DND-41 (cell line): ENCODE measurements around the gene IL20RB.
A peak's percentile ranks its signal among the peaks of the same experiment; 100 is the strongest.

Source experiments
- ATAC-seq: fragments of 200-7000 bp; cut with Tn5 transposase; 3 replicates; pipeline ENCODE4 v1.9.1; 2021; ENCODE audit warnings: low read depth; ENCODE audit not compliant: insufficient read depth
- DNase-seq: peaks from one replicate; pipeline ENCODE4 v3.0.0-alpha.2; 2020
- H2AFZ ChIP-seq: 2 replicates; pipeline ENCODE4 v1.6.0; 2012; ENCODE audit warnings: low read depth, low read length
- H3K27ac ChIP-seq: 2 replicates; pipeline ENCODE4 v1.5.1; 2012; ENCODE audit warnings: low read length, inconsistent platforms
- H3K27me3 ChIP-seq: fragments of 200-600 bp; sonication (generic); 2 replicates; pipeline ENCODE4 v1.6.0; 2012; ENCODE audit warnings: low read length, mild to moderate bottlenecking, inconsistent platforms; ENCODE audit not compliant: insufficient read depth, poor library complexity
- H3K36me3 ChIP-seq: 2 replicates; pipeline ENCODE4 v1.5.1; 2012; ENCODE audit warnings: low read length, inconsistent platforms; ENCODE audit not compliant: insufficient read depth
- H3K4me1 ChIP-seq: 2 replicates; pipeline ENCODE4 v1.5.1; 2012; ENCODE audit warnings: mild to moderate bottlenecking, low read length; ENCODE audit not compliant: insufficient read depth
- H3K4me2 ChIP-seq: 2 replicates; pipeline ENCODE4 v1.6.0; 2012; ENCODE audit warnings: mild to moderate bottlenecking, moderate library complexity, low read length, inconsistent platforms; ENCODE audit not compliant: insufficient read depth
- H3K4me3 ChIP-seq, 2 experiments: fragments of 200-600 bp in 1 of 2; shearing (Covaris generic) in 1 of 2; 2 replicates each; pipeline ENCODE4 v1.5.1; 2012 to 2016; ENCODE audit warnings: inconsistent platforms in 2 of 2, low read length in 2 of 2, mild to moderate bottlenecking in 2 of 2, low read depth in 1 of 2, moderate library complexity in 1 of 2
- H3K79me2 ChIP-seq: 2 replicates; pipeline ENCODE4 v1.6.0; 2012; ENCODE audit warnings: low read length, inconsistent platforms; ENCODE audit not compliant: insufficient read depth
- H3K9ac ChIP-seq: 2 replicates; pipeline ENCODE4 v1.6.0; 2012; ENCODE audit warnings: low read depth, mild to moderate bottlenecking, inconsistent platforms, low read length, moderate library complexity
- H3K9me3 ChIP-seq: 2 replicates; pipeline ENCODE4 v1.5.1; 2012; ENCODE audit warnings: low read length, moderate library complexity, mild to moderate bottlenecking, inconsistent platforms; ENCODE audit not compliant: insufficient read depth, severe bottlenecking
- H4K20me1 ChIP-seq: 2 replicates; pipeline ENCODE4 v1.6.0; 2012; ENCODE audit warnings: low read length; ENCODE audit not compliant: insufficient read depth
- CTCF ChIP-seq: IDR thresholded peaks from 2 replicates; pipeline ENCODE4 v1.5.1; 2012; ENCODE audit warnings: borderline replicate concordance, low read length, moderate library complexity, mild to moderate bottlenecking; ENCODE audit not compliant: poor library complexity, severe bottlenecking; ENCODE audit errors: extremely low read depth
- EZH2 ChIP-seq: IDR thresholded peaks from 3 replicates; pipeline ENCODE4 v1.6.1; 2012; ENCODE audit warnings: borderline replicate concordance, low read depth, mild to moderate bottlenecking, moderate library complexity, low read length, inconsistent platforms; ENCODE audit not compliant: severe bottlenecking

The IL20RB gene

GRCh38 chr3:136990826-136991225 lies 33.0 kb downstream of the IL20RB start:
- no peak for DNase-seq
- no peak for TF ChIP-seq CTCF
- no peak for ATAC-seq
- no peak overlapping the region for H3K9ac ChIP-seq
- H3K79me2 ChIP-seq = no peaks in the 10 kb centered on the region
- H3K4me2 ChIP-seq = no peak overlapping the region
- H3K27me3 ChIP-seq = no peaks in the 10 kb centered on the region
- H3K4me3 ChIP-seq = no peak overlapping the region
- no peaks in the 10 kb centered on the region for H3K36me3 ChIP-seq
- H3K9me3 ChIP-seq = no peaks in the 10 kb centered on the region
- no peaks in the 10 kb centered on the region for H3K4me1 ChIP-seq
- H3K27ac ChIP-seq = no peak overlapping the region
- H4K20me1 ChIP-seq = no peaks in the 10 kb centered on the region
- H2AFZ ChIP-seq = no peak overlapping the region

- H3K27ac ChIP-seq = no peak overlapping the region
- ATAC-seq (0 out of 3 replicates have a peak, but pooled peaks have one; percentile 27), DNase-seq (no peak)
- no peaks in the 10 kb centered on the region for H3K79me2 ChIP-seq
- no peaks in the 10 kb centered on the region for H3K27me3 ChIP-seq
- H3K9ac ChIP-seq = no peak overlapping the region
- H3K9me3 ChIP-seq = no peaks in the 10 kb centered on the region
- H4K20me1 ChIP-seq = no peaks in the 10 kb centered on the region
- no peaks in the 10 kb centered on the region for H3K4me1 ChIP-seq
- no peak overlapping the region for H3K4me3 ChIP-seq
- no peak overlapping the region for H3K4me2 ChIP-seq
- no peak overlapping the region for H2AFZ ChIP-seq
- no peaks in the 10 kb centered on the region for H3K36me3 ChIP-seq
- TF ChIP-seq CTCF = no peak
Measured at GRCh38 chr3:136992115-136992514, 34.3 kb downstream of the IL20RB start.

- Histone ChIP-seq H3K27me3 (no peaks in the 10 kb centered on the region), H3K4me2 (no peak overlapping the region), H3K27ac (no peak overlapping the region), H3K9me3 (no peaks in the 10 kb centered on the region), H3K36me3 (no peaks in the 10 kb centered on the region), H4K20me1 (no peaks in the 10 kb centered on the region), H3K9ac (no peak overlapping the region), H3K4me3 (no peak overlapping the region), H3K79me2 (no peaks in the 10 kb centered on the region), H3K4me1 (no peaks in the 10 kb centered on the region), H2AFZ (no peak overlapping the region)
- ATAC-seq (no peak), DNase-seq (no peak)
- TF ChIP-seq EZH2 (no peak), CTCF (no peak)
Measured at GRCh38 chr3:136994772-136995516, 37.2 kb downstream of the IL20RB start.
